ENCODE data around the gene TSPAN33. TPM values are rescaled to one million over a fixed set of nuclear protein-coding genes. Genes with fewer than 3 reads are reported as not detected.

TSPAN33 gene
- total RNA-seq, 2 experiments from 2014 or later, result 14.6 to 44.8 TPM

DNA sequence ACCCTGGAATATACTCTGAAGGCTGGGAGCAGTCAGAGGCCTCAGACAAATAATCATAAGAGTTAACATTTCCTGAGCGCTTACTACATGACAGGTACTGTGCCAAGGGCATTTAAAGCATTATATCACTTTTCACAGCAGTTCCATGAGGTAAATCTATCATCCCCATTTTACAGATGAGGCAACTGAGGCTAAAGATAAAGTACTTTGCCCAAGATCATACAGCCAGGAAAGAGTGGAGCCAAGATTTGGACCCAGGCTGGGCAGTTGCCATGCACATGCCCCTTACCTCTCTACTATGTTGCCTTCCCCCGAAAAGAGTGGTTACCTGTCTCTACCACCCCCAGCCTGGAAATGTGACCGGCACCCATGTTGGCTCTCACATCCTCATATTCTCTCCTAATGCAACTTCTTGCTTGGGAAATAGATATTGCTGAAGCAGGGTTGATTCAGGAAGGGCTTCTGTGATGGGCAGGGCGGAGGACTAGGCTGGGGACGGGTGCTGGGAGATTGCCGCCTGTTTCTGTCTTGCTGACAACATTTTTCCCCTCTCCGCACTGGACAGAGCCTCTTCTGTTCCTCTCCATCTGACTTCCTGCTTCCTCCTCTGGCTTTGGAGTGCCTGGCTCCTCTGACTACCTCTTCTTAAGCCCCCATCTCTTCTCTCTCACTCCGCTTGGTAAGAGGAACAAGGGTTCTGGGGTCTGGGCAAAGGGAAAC is 57.7 kb downstream of the TSPAN33 start:
- ChIA-PET CTCF (ENCODE audit: unreplicated experiment) (no interaction called here), POLR2A (interaction anchor here (0.6 kb wide), 1 partner anchor 11 kb away, joined by 5 read pairs; no protein-coding TSS in a partner anchor)
- Histone ChIP-seq H4K20me1 (ENCODE audit: insufficient read depth, low read length) (no peaks in the 10 kb centered on the region), H2AFZ (ENCODE audit: low read length) (no peak overlapping the region), H3K9me2 (ENCODE audit: insufficient read depth, low read length) (no peaks in the 10 kb centered on the region), H3K4me3 (ENCODE audit: low read depth, low read length, poor library complexity, severe bottlenecking) (no peak overlapping the region), H3K36me3 (ENCODE audit: insufficient read depth, low read length) (no peaks in the 10 kb centered on the region), H3K9me3 (ENCODE audit: low read length) (no peaks in the 10 kb centered on the region), H3K4me2 (ENCODE audit: low read length) (no peak overlapping the region), H3K27ac (ENCODE audit: low read depth, low read length, poor library complexity, severe bottlenecking) (no peak overlapping the region), H3K4me1 (ENCODE audit: insufficient read depth, low read length, poor library complexity, severe bottlenecking) (no peaks in the 10 kb centered on the region), H3K79me2 (ENCODE audit: insufficient read depth, low read depth, low read length) (no peaks in the 10 kb centered on the region)
- intact Hi-C loops (cut with micrococcal nuclease; ENCODE audit: unreplicated experiment), result no loop called here
- no peak for DNase-seq (ENCODE audit: low spot score)
- TF ChIP-seq EZH2phosphoT487 (IDR thresholded peaks at IDR 0.05; ENCODE audit: borderline replicate concordance, low read depth, low read length), result no peak
- TF ChIP-seq, protein P1, sequence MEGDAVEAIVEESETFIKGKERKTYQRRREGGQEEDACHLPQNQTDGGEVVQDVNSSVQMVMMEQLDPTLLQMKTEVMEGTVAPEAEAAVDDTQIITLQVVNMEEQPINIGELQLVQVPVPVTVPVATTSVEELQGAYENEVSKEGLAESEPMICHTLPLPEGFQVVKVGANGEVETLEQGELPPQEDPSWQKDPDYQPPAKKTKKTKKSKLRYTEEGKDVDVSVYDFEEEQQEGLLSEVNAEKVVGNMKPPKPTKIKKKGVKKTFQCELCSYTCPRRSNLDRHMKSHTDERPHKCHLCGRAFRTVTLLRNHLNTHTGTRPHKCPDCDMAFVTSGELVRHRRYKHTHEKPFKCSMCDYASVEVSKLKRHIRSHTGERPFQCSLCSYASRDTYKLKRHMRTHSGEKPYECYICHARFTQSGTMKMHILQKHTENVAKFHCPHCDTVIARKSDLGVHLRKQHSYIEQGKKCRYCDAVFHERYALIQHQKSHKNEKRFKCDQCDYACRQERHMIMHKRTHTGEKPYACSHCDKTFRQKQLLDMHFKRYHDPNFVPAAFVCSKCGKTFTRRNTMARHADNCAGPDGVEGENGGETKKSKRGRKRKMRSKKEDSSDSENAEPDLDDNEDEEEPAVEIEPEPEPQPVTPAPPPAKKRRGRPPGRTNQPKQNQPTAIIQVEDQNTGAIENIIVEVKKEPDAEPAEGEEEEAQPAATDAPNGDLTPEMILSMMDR (conservative IDR thresholded peaks at IDR 0.05; ENCODE audit: low read length), result no peak
- BruUV-seq (replicated peaks), result no TSS peak

DNA sequence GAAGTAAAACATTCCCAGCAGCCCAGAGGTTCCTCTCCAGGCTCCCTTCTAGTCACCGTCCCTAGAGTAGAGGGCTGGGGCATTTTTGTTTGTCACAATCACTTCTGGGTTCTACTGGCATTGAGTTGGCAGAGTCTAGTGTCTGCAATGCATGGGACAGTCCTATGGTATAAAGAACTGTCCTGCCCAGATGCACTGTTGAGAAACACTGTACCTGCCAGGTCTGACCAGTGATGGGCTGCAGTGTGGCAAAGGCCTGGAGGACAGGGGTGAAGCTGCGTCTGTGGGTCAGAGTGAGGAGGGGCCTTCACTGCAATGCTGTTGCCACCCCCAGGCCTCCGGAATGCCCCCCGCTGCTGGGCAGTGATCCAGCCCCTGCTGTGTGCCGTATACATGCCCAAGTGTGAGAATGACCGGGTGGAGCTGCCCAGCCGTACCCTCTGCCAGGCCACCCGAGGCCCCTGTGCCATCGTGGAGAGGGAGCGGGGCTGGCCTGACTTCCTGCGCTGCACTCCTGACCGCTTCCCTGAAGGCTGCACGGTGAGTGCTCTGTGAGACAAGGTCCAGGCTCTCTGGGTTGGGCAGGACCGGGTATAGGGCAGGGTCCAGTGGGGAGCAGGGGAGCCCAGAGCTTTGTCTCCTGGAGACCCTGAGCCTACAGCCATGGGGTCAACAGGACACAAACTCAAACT is 58.7 kb downstream of the TSPAN33 start:
- intact Hi-C loops (cut with micrococcal nuclease; ENCODE audit: unreplicated experiment), result no loop called here
- no peaks in the 10 kb centered on the region for H3K4me1 ChIP-seq (ENCODE audit: insufficient read depth, low read length, poor library complexity, severe bottlenecking)
- ChIA-PET CTCF (ENCODE audit: unreplicated experiment) (no interaction called here), POLR2A (interaction anchor here (0.6 to 1.8 kb wide), 3 partner anchors 9 to 1575 kb away, joined by 3 to 6 read pairs (median 4); no protein-coding TSS in a partner anchor)
- H3K27ac ChIP-seq (ENCODE audit: low read depth, low read length, poor library complexity, severe bottlenecking), result no peak overlapping the region
- no peaks in the 10 kb centered on the region for H4K20me1 ChIP-seq (ENCODE audit: insufficient read depth, low read length)
- no peaks in the 10 kb centered on the region for H3K79me2 ChIP-seq (ENCODE audit: insufficient read depth, low read depth, low read length)
- no peaks in the 10 kb centered on the region for H3K36me3 ChIP-seq (ENCODE audit: insufficient read depth, low read length)
- TF ChIP-seq, protein P1 (conservative IDR thresholded peaks at IDR 0.05; ENCODE audit: low read length), result no peak
- no peak for TF ChIP-seq EZH2phosphoT487 (IDR thresholded peaks at IDR 0.05; ENCODE audit: borderline replicate concordance, low read depth, low read length)
- H2AFZ ChIP-seq (ENCODE audit: low read length), result no peak overlapping the region
- H3K9me3 ChIP-seq (ENCODE audit: low read length), result no peaks in the 10 kb centered on the region
- BruUV-seq (replicated peaks), result no TSS peak
- H3K4me3 ChIP-seq (ENCODE audit: low read depth, low read length, poor library complexity, severe bottlenecking), result no peak overlapping the region
- H3K4me2 ChIP-seq (ENCODE audit: low read length), result no peak overlapping the region
- DNase-seq (ENCODE audit: low spot score), result no peak
- no peaks in the 10 kb centered on the region for H3K9me2 ChIP-seq (ENCODE audit: insufficient read depth, low read length)

Data from OCI-LY7 (cell line).